Bronchial epithelial cell (primary cell): ENCODE results near the gene GUCY2C. TPM values are rescaled to one million over a fixed set of nuclear protein-coding genes. Genes with fewer than 3 reads are reported as not detected.

ENCODE experiments used
- DNase-seq: peaks from one replicate; pipeline ENCODE4 v3.0.0-alpha.2; 2010; ENCODE audit warnings: low read depth
- FAIRE-seq: peaks from 2 replicates; lab custom pipeline; 2011; peaks lifted over from hg19 to GRCh38; lab: Jason Lieb, UNC
- H3K27me3 ChIP-seq: 2 replicates; pipeline ENCODE4 v1.5.1; 2011; ENCODE audit warnings: low read length; ENCODE audit not compliant: control insufficient read depth, insufficient read depth
- H3K36me3 ChIP-seq: 2 replicates; pipeline ENCODE4 v1.5.1; 2011; ENCODE audit warnings: low read length; ENCODE audit not compliant: control insufficient read depth, insufficient read depth
- H3K4me3 ChIP-seq: 2 replicates; pipeline ENCODE4 v1.5.1; 2011; ENCODE audit warnings: mild to moderate bottlenecking, low read depth, low read length, control low read depth
- CTCF ChIP-seq: IDR thresholded peaks from 2 replicates; pipeline ENCODE4 v1.5.1; 2011; ENCODE audit warnings: mild to moderate bottlenecking, moderate library complexity, low read length, control low read depth, inconsistent platforms; ENCODE audit not compliant: insufficient read depth, severe bottlenecking
- total RNA-seq: library from RNA; depleted of rRNA; stranded (reverse); fragments of >200 nt; gene quantifications from 2 replicates; pipeline ENCODE4 v1.2.1, GENCODE V29; 2014

The GUCY2C gene
- total RNA-seq, 1 donor from 2014 or later: not detected

GRCh38 chr12:14591719-14592118, 104.7 kb downstream of the GUCY2C start:
- no peak for TF ChIP-seq CTCF
- H3K4me3 ChIP-seq: no peak overlapping the region
- DNase-seq (no peak), FAIRE-seq (no peak)
- no peaks in the 10 kb centered on the region for H3K36me3 ChIP-seq
- no peaks in the 10 kb centered on the region for H3K27me3 ChIP-seq

DNA sequence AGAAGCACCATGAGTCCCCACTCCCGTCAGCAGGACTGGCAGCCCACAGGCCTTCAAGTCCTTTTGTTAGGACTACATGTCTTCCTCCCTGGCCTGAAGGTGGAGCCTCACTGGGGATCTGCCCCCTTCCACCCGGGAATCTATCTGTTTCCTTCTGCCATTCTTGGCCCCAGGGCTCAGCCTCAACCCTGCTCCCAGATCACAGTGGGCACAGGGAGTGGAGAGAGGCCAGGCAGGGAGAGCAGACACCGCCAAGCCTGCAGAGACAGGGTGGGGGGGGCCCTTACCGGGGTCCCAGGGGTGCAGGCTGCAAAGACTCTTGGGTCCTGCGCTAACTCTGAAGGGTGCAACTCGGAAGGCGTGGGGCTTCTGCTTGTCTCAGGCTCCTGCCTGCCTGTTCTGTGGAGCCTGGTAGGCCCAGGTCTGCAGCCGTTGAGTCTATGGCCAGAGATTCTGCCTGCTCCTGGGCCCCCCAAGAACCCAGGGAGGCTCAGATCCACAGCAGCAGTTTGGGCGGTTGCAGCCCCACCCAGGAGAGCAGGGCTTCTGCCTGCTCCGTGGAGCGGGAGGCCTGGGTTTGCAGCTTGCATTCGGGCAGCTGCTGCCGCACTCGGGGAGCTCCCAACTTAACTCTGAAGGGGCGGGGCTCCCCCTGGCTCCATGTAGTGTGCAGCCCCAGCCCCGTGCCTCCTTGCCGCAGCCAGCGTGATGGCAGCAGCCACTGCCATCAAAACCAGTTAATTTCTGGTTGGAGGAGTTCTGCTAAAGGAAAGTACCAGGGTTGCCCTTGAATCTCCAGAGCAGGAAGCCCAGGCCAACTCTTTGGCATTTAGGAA, 107.0 kb downstream of the GUCY2C start:
- TF ChIP-seq CTCF: no peak
- Histone ChIP-seq H3K4me3 (no peak overlapping the region), H3K36me3 (no peaks in the 10 kb centered on the region), H3K27me3 (no peaks in the 10 kb centered on the region)
- no peak for DNase-seq
- FAIRE-seq: no peak

GRCh38 chr12:14588571-14588970, 107.8 kb downstream of the GUCY2C start:
- FAIRE-seq: no peak

DNA sequence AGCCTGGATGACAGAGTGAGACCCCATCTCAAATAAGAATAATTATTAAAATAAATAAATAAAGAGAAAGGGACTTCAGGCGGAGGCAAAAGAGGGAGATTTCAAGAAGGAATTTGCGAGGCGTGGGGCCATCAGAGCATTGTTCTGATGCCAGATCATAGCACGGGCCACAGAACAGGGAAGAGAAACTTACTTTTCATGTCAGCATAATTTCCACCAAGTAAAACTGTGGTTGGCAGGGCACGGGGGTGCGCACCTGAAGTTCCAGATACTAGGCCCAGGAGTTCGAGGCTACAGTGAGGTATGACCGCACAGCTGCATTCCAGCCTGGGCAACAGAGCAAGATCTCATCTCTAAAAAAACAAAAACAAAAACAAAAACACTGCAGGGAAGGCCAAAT, 117.8 kb downstream of the GUCY2C start:
- no peaks in the 10 kb centered on the region for H3K27me3 ChIP-seq
- DNase-seq (no peak), FAIRE-seq (no peak)
- no peak overlapping the region for H3K4me3 ChIP-seq
- no peaks in the 10 kb centered on the region for H3K36me3 ChIP-seq
- TF ChIP-seq CTCF: no peak

More at GRCh38 chr12:14588571-14588970, 107.8 kb downstream of the GUCY2C start:
- no peak for DNase-seq
- no peak for TF ChIP-seq CTCF
- Histone ChIP-seq H3K36me3 (no peaks in the 10 kb centered on the region), H3K4me3 (no peak overlapping the region), H3K27me3 (no peaks in the 10 kb centered on the region)

DNA sequence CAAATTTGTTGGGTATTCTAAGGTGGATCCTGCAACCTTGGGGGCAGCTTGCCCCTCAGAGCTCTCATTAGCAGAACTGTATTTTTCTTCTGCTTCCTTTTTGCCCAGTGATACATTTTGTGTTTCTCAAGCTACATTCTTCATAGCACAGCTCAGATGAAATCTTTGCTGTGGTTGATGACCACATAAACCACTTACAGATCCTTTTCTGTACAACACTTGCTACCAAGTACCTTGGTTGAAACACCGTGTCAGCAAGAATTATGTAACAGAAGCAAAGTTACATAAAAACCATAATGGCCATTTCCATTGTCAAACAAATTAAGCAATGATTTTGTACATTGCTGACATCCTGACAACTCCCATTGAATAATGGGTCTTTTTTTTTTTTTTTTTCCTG, 119.1 kb downstream of the GUCY2C start:
- H3K27me3 ChIP-seq: no peaks in the 10 kb centered on the region
- no peaks in the 10 kb centered on the region for H3K36me3 ChIP-seq
- no peak for TF ChIP-seq CTCF
- H3K4me3 ChIP-seq: no peak overlapping the region
- no peak for FAIRE-seq
- DNase-seq: peak; percentile 13
